GM12878 (cell line): Measurements from ENCODE around the gene LEMD1. TPM values are rescaled to one million over a fixed set of nuclear protein-coding genes. Genes with fewer than 3 reads are reported as not detected.
A peak's percentile ranks its signal among the peaks of the same experiment; 100 is the strongest.

ENCODE experiments used
- BACH1 ChIP-seq: fragments of 450-650 bp; IDR thresholded peaks from 2 replicates; pipeline ENCODE4 v1.6.1; 2017; ENCODE audit warnings: mild to moderate bottlenecking, borderline replicate concordance
- BCL11A ChIP-seq: IDR thresholded peaks from 2 replicates; pipeline ENCODE4 v1.6.1; 2011; ENCODE audit warnings: low read depth, low read length
- CHD1 ChIP-seq: IDR thresholded peaks from 2 replicates; pipeline ENCODE4 v1.6.1; 2012; ENCODE audit warnings: low read depth, low read length, improper control_type of control experiment
- CHD4 ChIP-seq: fragments of 200-600 bp; sonication (generic); IDR thresholded peaks from 2 replicates; pipeline ENCODE4 v1.6.1; 2016; ENCODE audit warnings: mild to moderate bottlenecking
- DPF2 ChIP-seq: fragments of 450-650 bp; IDR thresholded peaks from 2 replicates; pipeline ENCODE4 v1.6.1; 2017; ENCODE audit warnings: mild to moderate bottlenecking
- EP300 ChIP-seq, 2 experiments: fragments of 150-350 bp in 1 of 2; IDR thresholded peaks; 2 replicates each; pipeline ENCODE4 v1.6.1; 2011 to 2012; ENCODE audit warnings: low read depth in 2 of 2, low read length in 2 of 2, borderline replicate concordance in 1 of 2, improper control_type of control experiment in 1 of 2, inconsistent platforms in 1 of 2; ENCODE audit not compliant: control insufficient read depth in 1 of 2
- ETV6 ChIP-seq, 2 experiments: fragments of 450-650 bp in 1 of 2; IDR thresholded peaks in 1 of 2; conservative IDR thresholded peaks in 1 of 2; 2 replicates each; pipeline ENCODE4 v1.6.1; 2014; ENCODE audit warnings: antibody characterized with exemption in 1 of 2, borderline replicate concordance in 1 of 2, low read depth in 1 of 2, mild to moderate bottlenecking in 1 of 2, moderate library complexity in 1 of 2
- IKZF1 ChIP-seq: fragments of 450-650 bp; conservative IDR thresholded peaks from 2 replicates; pipeline ENCODE4 v1.6.1; 2017; ENCODE audit warnings: antibody characterized with exemption, mild to moderate bottlenecking
- KDM1A ChIP-seq: fragments of 200-600 bp; sonication (generic); IDR thresholded peaks from 2 replicates; pipeline ENCODE4 v1.6.1; 2016; ENCODE audit warnings: borderline replicate concordance
- MTA3 ChIP-seq: IDR thresholded peaks from 2 replicates; pipeline ENCODE4 v1.6.1; 2012; ENCODE audit warnings: low read length, inconsistent platforms, borderline replicate concordance
- NFXL1 ChIP-seq: fragments of 450-650 bp; IDR thresholded peaks from 2 replicates; pipeline ENCODE4 v1.6.1; 2017; ENCODE audit warnings: antibody characterized with exemption, mild to moderate bottlenecking, borderline replicate concordance
- NR2C2 ChIP-seq: IDR thresholded peaks from 2 replicates; pipeline ENCODE4 v1.6.1; 2011; ENCODE audit warnings: borderline replicate concordance, low read depth; ENCODE audit not compliant: control insufficient read depth, insufficient read length
- NR2F1 ChIP-seq: fragments of 450-650 bp; conservative IDR thresholded peaks from 2 replicates; pipeline ENCODE4 v1.6.1; 2017; ENCODE audit warnings: mild to moderate bottlenecking
- NRF1 ChIP-seq: conservative IDR thresholded peaks from 2 replicates; pipeline ENCODE4 v1.6.1; 2011; ENCODE audit warnings: mild to moderate bottlenecking, low read depth, low read length, improper control_type of control experiment
- RCOR1 ChIP-seq: conservative IDR thresholded peaks from 2 replicates; pipeline ENCODE4 v1.6.1; 2012; ENCODE audit warnings: low read depth, low read length, improper control_type of control experiment
- STAT1 ChIP-seq: fragments of 450-650 bp; conservative IDR thresholded peaks from 2 replicates; pipeline ENCODE4 v1.6.1; 2014; ENCODE audit warnings: antibody characterized with exemption, mild to moderate bottlenecking
- STAT3 ChIP-seq: IDR thresholded peaks from 2 replicates; pipeline ENCODE4 v1.6.1; 2011; ENCODE audit warnings: low read depth, low read length, improper control_type of control experiment
- YY1 ChIP-seq: IDR thresholded peaks from 2 replicates; pipeline ENCODE4 v1.6.1; 2011; ENCODE audit warnings: low read depth, mild to moderate bottlenecking, low read length
- ZNF207 ChIP-seq: fragments of 450-650 bp; IDR thresholded peaks from 2 replicates; pipeline ENCODE4 v1.6.1; 2014; ENCODE audit warnings: antibody characterized with exemption, mild to moderate bottlenecking, borderline replicate concordance
- polyA plus RNA-seq, 11 experiments: library from polyadenylated mRNA; depleted of rRNA in 4 of 11; unstranded in 6 of 11; stranded (reverse) in 5 of 11; fragments of >200 nt; fragmentation: Nextera tagmentation in 4 of 11; fragmentation: Illumina TruSeq in 1 of 11; extraction: Ambion mirVana in 4 of 11; extraction: Trizol in 1 of 11; gene quantifications; 1 replicate in 1 of 11; 2 replicates in 10 of 11; pipeline versions ENCODE4 v1.2.1 to v1.2.3, GENCODE V29; 2011 to 2016; ENCODE audit warnings: inconsistent platforms in 2 of 11, missing spikeins in 2 of 11, low read depth in 1 of 11
- total RNA-seq, 4 experiments: library from RNA; depleted of rRNA in 3 of 4; stranded (reverse); fragments of >200 nt in 3 of 4; fragmentation: Illumina TruSeq in 1 of 4; extraction: Trizol in 1 of 4; gene quantifications; 2 replicates each; pipeline versions ENCODE4 v1.2.1 to v1.2.3, GENCODE V29; 2013 to 2021
- TF ChIP-seq, protein P1 (sequence below): fragments of 450-650 bp; IDR thresholded peaks from 2 replicates; pipeline ENCODE4 v1.6.1; 2014; ENCODE audit warnings: mild to moderate bottlenecking
- TF ChIP-seq, protein P2 (sequence below): fragments of 450-650 bp; IDR thresholded peaks from 2 replicates; pipeline ENCODE4 v1.6.1; 2017; ENCODE audit warnings: antibody characterized with exemption, mild to moderate bottlenecking, moderate library complexity
- TF ChIP-seq, protein P3 (sequence below): fragments of 450-650 bp; IDR thresholded peaks from 2 replicates; pipeline ENCODE4 v1.6.1; 2017; ENCODE audit warnings: mild to moderate bottlenecking, moderate library complexity

Gene LEMD1
- total and polyA plus RNA-seq, 10 of the 15 experiments (the other 5 are each of a cell fraction or from before 2014, with no cell fraction given): 0.19 to 1.2 (median 0.26) TPM; not detected in 7

DNA sequence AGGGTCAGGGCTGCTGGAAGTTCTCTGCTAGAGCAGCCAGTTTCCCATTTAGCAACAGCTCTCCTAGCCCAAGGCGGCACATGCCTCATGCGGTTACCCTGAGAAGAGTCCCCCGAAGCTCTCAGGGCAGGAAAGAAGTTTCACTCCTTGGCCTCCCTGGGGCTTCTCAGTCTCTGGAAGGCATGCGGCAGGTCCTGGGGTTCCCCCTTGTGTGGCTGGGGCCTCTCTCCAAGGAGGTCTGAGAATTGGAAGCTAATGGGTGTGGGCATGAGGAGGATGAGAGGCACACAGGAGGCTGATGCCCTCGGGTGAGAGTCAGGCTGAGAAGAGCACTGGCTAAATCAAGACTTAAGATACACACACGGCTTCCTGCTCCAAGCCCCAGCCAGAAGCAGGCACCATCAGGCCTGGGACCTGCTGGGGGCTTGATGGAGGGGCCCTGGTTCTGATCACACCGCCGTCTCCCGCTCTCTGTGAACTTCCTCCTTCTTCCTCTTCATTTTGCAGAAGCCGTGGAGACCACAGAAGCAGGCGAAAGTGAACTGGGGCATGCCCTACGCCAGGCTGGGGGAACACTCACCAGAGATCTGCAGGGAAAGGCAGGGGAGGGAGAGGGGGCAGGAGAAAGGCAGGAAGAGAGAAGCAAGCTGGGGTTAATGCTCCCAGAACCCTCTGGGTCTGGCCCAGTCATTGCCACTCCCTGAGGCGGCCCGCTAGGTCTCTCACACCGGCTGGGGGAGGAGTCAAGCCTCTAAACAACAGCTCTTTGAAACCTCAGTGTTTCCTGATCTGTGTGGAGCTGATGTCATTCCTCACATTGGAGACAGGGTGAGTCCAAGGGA lies 18.8 kb upstream of the LEMD1 start (continued):
- TF ChIP-seq, protein P1, sequence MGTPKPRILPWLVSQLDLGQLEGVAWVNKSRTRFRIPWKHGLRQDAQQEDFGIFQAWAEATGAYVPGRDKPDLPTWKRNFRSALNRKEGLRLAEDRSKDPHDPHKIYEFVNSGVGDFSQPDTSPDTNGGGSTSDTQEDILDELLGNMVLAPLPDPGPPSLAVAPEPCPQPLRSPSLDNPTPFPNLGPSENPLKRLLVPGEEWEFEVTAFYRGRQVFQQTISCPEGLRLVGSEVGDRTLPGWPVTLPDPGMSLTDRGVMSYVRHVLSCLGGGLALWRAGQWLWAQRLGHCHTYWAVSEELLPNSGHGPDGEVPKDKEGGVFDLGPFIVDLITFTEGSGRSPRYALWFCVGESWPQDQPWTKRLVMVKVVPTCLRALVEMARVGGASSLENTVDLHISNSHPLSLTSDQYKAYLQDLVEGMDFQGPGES: no peak
- no peak for TF ChIP-seq NR2F1
- TF ChIP-seq ETV6 (conservative IDR thresholded peaks at IDR 0.05 in 1 of 2, IDR thresholded peaks at IDR 0.05 in 1 of 2; ENCODE audit: borderline replicate concordance in 1 of 2, low read depth in 1 of 2): no peak
- no peak for TF ChIP-seq NRF1
- TF ChIP-seq YY1: no peak
- TF ChIP-seq, protein P2, sequence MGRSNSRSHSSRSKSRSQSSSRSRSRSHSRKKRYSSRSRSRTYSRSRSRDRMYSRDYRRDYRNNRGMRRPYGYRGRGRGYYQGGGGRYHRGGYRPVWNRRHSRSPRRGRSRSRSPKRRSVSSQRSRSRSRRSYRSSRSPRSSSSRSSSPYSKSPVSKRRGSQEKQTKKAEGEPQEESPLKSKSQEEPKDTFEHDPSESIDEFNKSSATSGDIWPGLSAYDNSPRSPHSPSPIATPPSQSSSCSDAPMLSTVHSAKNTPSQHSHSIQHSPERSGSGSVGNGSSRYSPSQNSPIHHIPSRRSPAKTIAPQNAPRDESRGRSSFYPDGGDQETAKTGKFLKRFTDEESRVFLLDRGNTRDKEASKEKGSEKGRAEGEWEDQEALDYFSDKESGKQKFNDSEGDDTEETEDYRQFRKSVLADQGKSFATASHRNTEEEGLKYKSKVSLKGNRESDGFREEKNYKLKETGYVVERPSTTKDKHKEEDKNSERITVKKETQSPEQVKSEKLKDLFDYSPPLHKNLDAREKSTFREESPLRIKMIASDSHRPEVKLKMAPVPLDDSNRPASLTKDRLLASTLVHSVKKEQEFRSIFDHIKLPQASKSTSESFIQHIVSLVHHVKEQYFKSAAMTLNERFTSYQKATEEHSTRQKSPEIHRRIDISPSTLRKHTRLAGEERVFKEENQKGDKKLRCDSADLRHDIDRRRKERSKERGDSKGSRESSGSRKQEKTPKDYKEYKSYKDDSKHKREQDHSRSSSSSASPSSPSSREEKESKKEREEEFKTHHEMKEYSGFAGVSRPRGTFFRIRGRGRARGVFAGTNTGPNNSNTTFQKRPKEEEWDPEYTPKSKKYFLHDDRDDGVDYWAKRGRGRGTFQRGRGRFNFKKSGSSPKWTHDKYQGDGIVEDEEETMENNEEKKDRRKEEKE: no peak
- no peak for TF ChIP-seq MTA3
- TF ChIP-seq BACH1: no peak
- TF ChIP-seq STAT1: no peak
- no peak for TF ChIP-seq STAT3
- no peak for TF ChIP-seq NR2C2
- TF ChIP-seq, protein P3, sequence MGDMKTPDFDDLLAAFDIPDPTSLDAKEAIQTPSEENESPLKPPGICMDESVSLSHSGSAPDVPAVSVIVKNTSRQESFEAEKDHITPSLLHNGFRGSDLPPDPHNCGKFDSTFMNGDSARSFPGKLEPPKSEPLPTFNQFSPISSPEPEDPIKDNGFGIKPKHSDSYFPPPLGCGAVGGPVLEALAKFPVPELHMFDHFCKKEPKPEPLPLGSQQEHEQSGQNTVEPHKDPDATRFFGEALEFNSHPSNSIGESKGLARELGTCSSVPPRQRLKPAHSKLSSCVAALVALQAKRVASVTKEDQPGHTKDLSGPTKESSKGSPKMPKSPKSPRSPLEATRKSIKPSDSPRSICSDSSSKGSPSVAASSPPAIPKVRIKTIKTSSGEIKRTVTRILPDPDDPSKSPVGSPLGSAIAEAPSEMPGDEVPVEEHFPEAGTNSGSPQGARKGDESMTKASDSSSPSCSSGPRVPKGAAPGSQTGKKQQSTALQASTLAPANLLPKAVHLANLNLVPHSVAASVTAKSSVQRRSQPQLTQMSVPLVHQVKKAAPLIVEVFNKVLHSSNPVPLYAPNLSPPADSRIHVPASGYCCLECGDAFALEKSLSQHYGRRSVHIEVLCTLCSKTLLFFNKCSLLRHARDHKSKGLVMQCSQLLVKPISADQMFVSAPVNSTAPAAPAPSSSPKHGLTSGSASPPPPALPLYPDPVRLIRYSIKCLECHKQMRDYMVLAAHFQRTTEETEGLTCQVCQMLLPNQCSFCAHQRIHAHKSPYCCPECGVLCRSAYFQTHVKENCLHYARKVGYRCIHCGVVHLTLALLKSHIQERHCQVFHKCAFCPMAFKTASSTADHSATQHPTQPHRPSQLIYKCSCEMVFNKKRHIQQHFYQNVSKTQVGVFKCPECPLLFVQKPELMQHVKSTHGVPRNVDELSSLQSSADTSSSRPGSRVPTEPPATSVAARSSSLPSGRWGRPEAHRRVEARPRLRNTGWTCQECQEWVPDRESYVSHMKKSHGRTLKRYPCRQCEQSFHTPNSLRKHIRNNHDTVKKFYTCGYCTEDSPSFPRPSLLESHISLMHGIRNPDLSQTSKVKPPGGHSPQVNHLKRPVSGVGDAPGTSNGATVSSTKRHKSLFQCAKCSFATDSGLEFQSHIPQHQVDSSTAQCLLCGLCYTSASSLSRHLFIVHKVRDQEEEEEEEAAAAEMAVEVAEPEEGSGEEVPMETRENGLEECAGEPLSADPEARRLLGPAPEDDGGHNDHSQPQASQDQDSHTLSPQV: no peak
- no peak for TF ChIP-seq CHD4
- TF ChIP-seq CHD1: no peak
- TF ChIP-seq KDM1A: no peak
- peak; percentile 77 for TF ChIP-seq IKZF1
- TF ChIP-seq EP300 (IDR thresholded peaks at IDR 0.05; ENCODE audit: borderline replicate concordance in 1 of 2, control insufficient read depth in 1 of 2, low read depth in 2 of 2, low read length in 2 of 2): no peak
- no peak for TF ChIP-seq ZNF207
- TF ChIP-seq DPF2: peak; percentile 32
- TF ChIP-seq RCOR1: no peak
- TF ChIP-seq BCL11A: no peak
- no peak for TF ChIP-seq NFXL1
